Lower leg skin (tissue), 4 donors: ENCODE results near the gene EEFSEC. TPM values are rescaled to one million over a fixed set of nuclear protein-coding genes. Genes with fewer than 3 reads are reported as not detected.

Experiments
- DNase-seq, 2 donors: peaks; one replicate each; pipeline ENCODE4 v3.0.0-alpha.2; 2019; ENCODE audit warnings: low spot score in 2 of 2
- H3K4me3 ChIP-seq: fragments of 200-600 bp; sonication (generic); 2 replicates; pipeline ENCODE4 v1.5.1; 2017; ENCODE audit warnings: mild to moderate bottlenecking, low read depth; ENCODE audit not compliant: poor library complexity, severe bottlenecking
- CTCF ChIP-seq, 3 donors: fragments of 450-650 bp; IDR thresholded peaks; one replicate each; pipeline ENCODE4 v1.5.1; 2016; ENCODE audit warnings: antibody characterized with exemption in 3 of 3, mild to moderate bottlenecking in 3 of 3, moderate library complexity in 2 of 3
- POLR2A ChIP-seq, 2 donors: fragments of 450-650 bp; IDR thresholded peaks; one replicate each; pipeline ENCODE4 v1.6.1; 2016 to 2017; ENCODE audit warnings: antibody characterized with exemption in 2 of 2, mild to moderate bottlenecking in 1 of 2, moderate library complexity in 1 of 2
- WGBS, 2 donors: methylation state at CpG; one replicate each; pipeline ENCODE4 v1.1.5; 2018; 5-methylcytosine and 5-hydroxymethylcytosine counted together
- intact Hi-C: fragments of 100-400 bp; cut with DNase I; formaldehyde crosslinking; loops from one replicate; pipeline ENCODE4 v1.15.0; 2023; ENCODE audit warnings: low total_unique reads
- total RNA-seq, 4 donors: library from RNA; depleted of rRNA; stranded (reverse); fragments of >200 nt; gene quantifications; one replicate each; pipeline ENCODE4 v1.1.0, GENCODE V29; 2016

Gene EEFSEC
- total RNA-seq, 4 donors from 2014 or later = 16.3 to 28.6 (median 16.8) TPM

- no peak for TF ChIP-seq CTCF (IDR thresholded peaks at IDR 0.05)
- no peak for TF ChIP-seq POLR2A (IDR thresholded peaks at IDR 0.05)
- 57 to 65% methylated on average over 4 of the region's 4 CpGs for WGBS, 2 donors
- H3K4me3 ChIP-seq = no peak overlapping the region
- intact Hi-C loops = no loop called here
- DNase-seq = no peak
Observed at GRCh38 chr3:128194843-128195242, 41.6 kb downstream of the EEFSEC start.

- DNase-seq = no peak
- 89% methylated on average over 5 of the region's 5 CpGs for WGBS, 2 donors
- intact Hi-C loops = no loop called here
- TF ChIP-seq CTCF (IDR thresholded peaks at IDR 0.05) (no peak), POLR2A (IDR thresholded peaks at IDR 0.05) (no peak)
- H3K4me3 ChIP-seq = no peak overlapping the region
Observed at GRCh38 chr3:128195369-128195768, 42.1 kb downstream of the EEFSEC start.

- intact Hi-C loops = no loop called here
- DNase-seq = no peak
Observed at GRCh38 chr3:128195802-128196201, 42.5 kb downstream of the EEFSEC start.

GRCh38 chr3:128196647-128197046 lies 43.4 kb downstream of the EEFSEC start:
- DNase-seq = no peak
- no peak for TF ChIP-seq CTCF (IDR thresholded peaks at IDR 0.05)
- TF ChIP-seq POLR2A (IDR thresholded peaks at IDR 0.05) = no peak
- intact Hi-C loops = no loop called here
- 77 to 84% methylated on average over 4 of the region's 4 CpGs for WGBS, 2 donors
- no peak overlapping the region for H3K4me3 ChIP-seq

More at GRCh38 chr3:128195802-128196201, 42.5 kb downstream of the EEFSEC start:
- TF ChIP-seq CTCF (IDR thresholded peaks at IDR 0.05) = no peak
- TF ChIP-seq POLR2A (IDR thresholded peaks at IDR 0.05) = no peak
- WGBS, 2 donors = 85 to 91% methylated on average over 6 of the region's 6 CpGs
- no peak overlapping the region for H3K4me3 ChIP-seq

- no peak for DNase-seq
- intact Hi-C loops = no loop called here
- TF ChIP-seq POLR2A (IDR thresholded peaks at IDR 0.05) (no peak), CTCF (IDR thresholded peaks at IDR 0.05) (no peak)
- 81 to 89% methylated on average over 7 of the region's 7 CpGs for WGBS, 2 donors
- no peak overlapping the region for H3K4me3 ChIP-seq
Observed at GRCh38 chr3:128197855-128198254, 44.6 kb downstream of the EEFSEC start.

- intact Hi-C loops = no loop called here
- H3K4me3 ChIP-seq = no peak overlapping the region
- WGBS, 2 donors = 88 to 92% methylated on average over 1 of the region's 1 CpG
- TF ChIP-seq CTCF (IDR thresholded peaks at IDR 0.05) (no peak), POLR2A (IDR thresholded peaks at IDR 0.05) (no peak)
- no peak for DNase-seq
Observed at GRCh38 chr3:128198313-128198712, 45.0 kb downstream of the EEFSEC start.
